ENCODE results near the gene MINDY1.

DNA sequence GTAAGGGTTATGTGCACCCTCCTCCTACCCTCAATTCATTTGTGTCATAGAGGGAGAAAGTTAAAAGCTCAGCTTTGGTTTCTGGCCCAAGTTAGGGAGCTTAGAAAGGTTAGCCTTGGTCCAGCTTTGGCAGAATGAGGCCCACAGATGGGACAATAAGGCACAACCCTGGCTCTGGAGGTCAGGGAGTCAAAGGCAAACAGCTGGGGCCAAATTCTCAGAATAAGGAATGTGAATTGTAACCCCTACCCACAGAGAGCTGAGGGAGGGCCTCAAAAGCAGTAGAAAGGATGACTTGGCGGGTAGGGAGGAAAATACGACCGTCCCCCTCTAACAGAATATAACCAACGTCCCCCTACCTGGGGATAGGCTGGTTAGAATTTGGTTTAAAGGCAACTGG lies 41.1 kb downstream of the MINDY1 start:
- TF ChIP-seq CTCF (IDR thresholded peaks at IDR 0.05) (no peak), POLR2A (IDR thresholded peaks at IDR 0.05) (no peak)

Data from adrenal gland (tissue), 5 donors.